Bronchial epithelial cell (primary cell): Measurements from ENCODE around the gene STRN3. TPM values are rescaled to one million over a fixed set of nuclear protein-coding genes. Genes with fewer than 3 reads are reported as not detected.
"Not testable (repeated sequence)": the region's sequence is repeated elsewhere in the genome, so short reads cannot be mapped to it uniquely, and the experiment has no call there.

Experiments
- DNase-seq: peaks from one replicate; pipeline ENCODE4 v3.0.0-alpha.2; 2010; ENCODE audit warnings: low read depth
- FAIRE-seq: peaks from 2 replicates; lab custom pipeline; 2011; peaks lifted over from hg19 to GRCh38; lab: Jason Lieb, UNC
- H3K27me3 ChIP-seq: 2 replicates; pipeline ENCODE4 v1.5.1; 2011; ENCODE audit warnings: low read length; ENCODE audit not compliant: control insufficient read depth, insufficient read depth
- H3K36me3 ChIP-seq: 2 replicates; pipeline ENCODE4 v1.5.1; 2011; ENCODE audit warnings: low read length; ENCODE audit not compliant: control insufficient read depth, insufficient read depth
- H3K4me3 ChIP-seq: 2 replicates; pipeline ENCODE4 v1.5.1; 2011; ENCODE audit warnings: mild to moderate bottlenecking, low read depth, low read length, control low read depth
- CTCF ChIP-seq: IDR thresholded peaks from 2 replicates; pipeline ENCODE4 v1.5.1; 2011; ENCODE audit warnings: mild to moderate bottlenecking, moderate library complexity, low read length, control low read depth, inconsistent platforms; ENCODE audit not compliant: insufficient read depth, severe bottlenecking
- total RNA-seq: library from RNA; depleted of rRNA; stranded (reverse); fragments of >200 nt; gene quantifications from 2 replicates; pipeline ENCODE4 v1.2.1, GENCODE V29; 2014

The STRN3 gene
- total RNA-seq, 1 donor from 2014 or later: 76.9 TPM

DNA sequence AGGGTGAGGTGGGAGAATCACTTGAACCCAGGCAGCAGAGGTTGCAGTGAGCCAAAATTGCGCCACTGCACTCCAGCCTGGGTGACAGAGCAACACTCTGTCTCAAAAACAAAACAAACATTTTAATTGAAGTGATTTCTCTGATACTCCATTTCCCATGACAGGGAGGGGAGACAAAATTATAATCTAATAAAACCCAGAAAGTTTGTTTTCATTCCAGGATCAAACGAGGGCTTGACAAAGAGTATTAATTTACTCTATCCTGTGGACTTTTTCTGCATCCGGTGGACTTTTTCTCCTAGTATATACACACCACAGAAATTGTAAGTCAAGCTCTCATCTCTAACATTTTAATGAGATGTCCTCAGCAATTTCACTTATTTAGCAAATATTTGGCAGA, 15.2 kb downstream of the STRN3 start:
- peaks cover 4% of the 10 kb centered on the region for H3K36me3 ChIP-seq
- no peak overlapping the region for H3K4me3 ChIP-seq
- TF ChIP-seq CTCF: no peak
- DNase-seq (no peak), FAIRE-seq (no peak)
- H3K27me3 ChIP-seq: no peaks in the 10 kb centered on the region

DNA sequence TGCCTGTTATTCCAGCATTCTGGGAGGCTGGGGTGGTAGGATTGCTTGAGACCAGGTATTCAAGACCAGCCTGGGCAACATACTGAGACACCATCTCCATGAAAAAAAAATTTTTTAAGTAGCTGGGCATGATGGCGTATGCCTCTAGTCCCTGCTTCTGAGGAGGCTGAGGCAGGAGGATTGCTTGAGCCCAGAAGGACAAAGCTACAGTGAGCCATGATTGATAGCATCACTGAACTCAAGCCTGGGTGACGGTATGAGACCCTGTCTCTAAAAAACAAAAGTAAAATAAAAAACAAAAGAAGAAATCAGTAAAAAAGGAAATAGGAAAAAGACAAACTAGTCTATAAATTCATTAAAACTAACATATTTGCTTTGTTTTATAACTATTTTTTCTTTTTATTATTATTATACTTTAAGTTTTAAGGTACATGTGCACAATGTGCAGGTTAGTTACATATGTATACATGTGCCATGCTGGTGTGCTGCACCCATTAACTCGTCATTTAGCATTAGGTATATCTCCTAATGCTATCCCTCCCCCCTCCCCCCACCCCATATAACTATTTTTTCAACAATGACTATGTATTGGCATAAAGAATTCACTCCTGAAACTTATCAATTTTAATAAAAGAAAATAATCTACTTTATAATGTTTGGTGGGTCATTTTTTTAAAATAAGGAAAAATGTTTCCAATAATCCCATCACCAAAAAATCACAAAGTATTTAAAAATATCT, 16.2 kb downstream of the STRN3 start:
- no peak for TF ChIP-seq CTCF
- no peak for DNase-seq
- no peak for FAIRE-seq
- peaks cover 4% of the 10 kb centered on the region for H3K36me3 ChIP-seq
- no peak overlapping the region for H3K4me3 ChIP-seq
- no peaks in the 10 kb centered on the region for H3K27me3 ChIP-seq

DNA sequence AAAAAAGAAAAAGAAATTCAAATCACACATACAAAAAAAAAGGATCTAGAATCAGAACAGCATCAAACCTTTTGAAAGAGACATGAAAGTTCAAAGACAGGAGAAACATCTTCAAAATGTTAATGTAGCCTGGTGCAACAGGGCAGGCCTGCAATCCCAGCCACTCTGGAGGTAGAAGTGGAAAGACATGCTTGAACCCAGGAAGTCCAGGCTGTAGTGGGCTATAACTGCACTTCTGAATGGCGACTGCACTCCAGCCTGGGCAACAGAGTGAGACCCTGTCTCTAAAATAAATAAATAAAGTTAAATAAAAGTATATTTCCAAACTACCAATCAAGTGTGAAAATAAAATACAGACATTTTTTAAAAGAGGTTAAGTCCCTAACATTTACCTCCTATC, 19.5 kb downstream of the STRN3 start:
- Histone ChIP-seq H3K27me3 (no peaks in the 10 kb centered on the region), H3K4me3 (no peak overlapping the region), H3K36me3 (peaks cover 5% of the 10 kb centered on the region)
- TF ChIP-seq CTCF: no peak
- no peak for FAIRE-seq
- DNase-seq: no peak

DNA sequence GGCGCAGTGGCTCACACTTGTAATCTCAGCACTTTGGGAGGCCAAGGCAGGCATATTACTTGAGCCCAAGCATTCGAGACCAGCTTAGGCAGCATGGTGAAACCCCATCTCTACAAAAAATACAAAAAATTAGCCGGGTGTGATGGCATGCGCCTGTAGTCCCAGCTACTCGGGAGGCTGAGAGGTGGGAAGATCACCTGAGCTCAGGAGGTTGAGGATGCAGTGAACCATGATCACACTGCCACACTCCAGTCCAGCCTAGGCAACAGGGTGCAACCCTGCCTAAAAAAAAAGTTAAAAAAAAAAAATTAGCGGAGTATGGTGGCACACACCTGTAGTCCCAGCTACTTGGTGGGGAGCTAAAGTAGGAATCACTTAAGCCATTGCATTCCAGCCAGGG, 22.2 kb downstream of the STRN3 start:
- FAIRE-seq, H3K4me3 ChIP-seq, H3K27me3 ChIP-seq, DNase-seq, H3K36me3 ChIP-seq: not testable (repeated sequence)

- FAIRE-seq (no peak), DNase-seq (no peak)
- Histone ChIP-seq H3K36me3 (peaks cover 2% of the 10 kb centered on the region), H3K4me3 (no peak overlapping the region), H3K27me3 (no peaks in the 10 kb centered on the region)
- no peak for TF ChIP-seq CTCF
Measured at GRCh38 chr14:31003284-31003683, 22.9 kb downstream of the STRN3 start.

DNA sequence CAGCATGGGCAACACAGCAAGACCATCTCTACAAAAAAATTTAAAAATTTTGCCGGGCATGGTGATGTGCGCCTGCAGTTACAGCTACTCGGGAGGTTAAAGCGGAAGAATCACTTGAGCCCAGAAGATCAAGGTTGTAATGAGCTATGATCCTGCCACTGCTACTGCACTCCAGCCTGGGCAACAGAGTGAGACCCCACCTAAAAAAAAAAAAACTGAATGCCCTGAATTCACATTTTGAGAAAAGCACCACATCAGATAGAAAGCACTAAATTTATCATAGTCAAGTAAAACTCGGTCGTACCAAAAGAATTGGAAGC, 24.9 kb downstream of the STRN3 start:
- no peak for FAIRE-seq

More for the DNA sequence above, 24.9 kb downstream of the STRN3 start:
- TF ChIP-seq CTCF: no peak
- Histone ChIP-seq H3K36me3 (peaks cover 2% of the 10 kb centered on the region), H3K4me3 (no peak overlapping the region), H3K27me3 (no peaks in the 10 kb centered on the region)
- DNase-seq: no peak
